ENCODE data around the gene CCDC192. TPM values are rescaled to one million over a fixed set of nuclear protein-coding genes. Genes with fewer than 3 reads are reported as not detected.

CCDC192 gene
- total and polyA plus RNA-seq, 2 experiments from 2014 or later: 0.40 TPM; not detected in 1

DNA sequence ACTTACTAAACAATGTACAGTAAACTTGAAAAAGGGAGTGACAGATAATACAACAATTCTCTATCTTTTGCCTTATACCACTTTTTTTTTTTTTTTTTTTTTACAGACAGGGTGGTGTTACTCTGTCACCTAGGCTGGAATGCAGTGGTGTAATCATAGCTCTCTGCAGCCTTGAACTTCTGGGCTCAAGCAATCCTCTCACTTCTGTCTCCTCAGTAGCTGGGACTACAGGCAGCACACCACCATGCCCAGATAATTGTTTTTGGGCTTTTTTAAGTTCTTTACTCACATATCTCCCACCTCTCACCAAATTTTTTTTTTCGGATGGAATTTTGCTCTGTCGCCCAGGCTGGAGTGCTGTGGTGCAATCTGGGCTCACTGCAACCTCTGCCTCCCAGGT is 208.4 kb downstream of the CCDC192 start:
- no peaks in the 10 kb centered on the region for H3K36me3 ChIP-seq (ENCODE audit: insufficient read depth)
- H3K4me1 ChIP-seq (ENCODE audit: insufficient read depth): no peaks in the 10 kb centered on the region
- no peak overlapping the region for H2AFZ ChIP-seq
- H3K4me3 Mint-ChIP-seq: no peak overlapping the region
- no peaks in the 10 kb centered on the region for H3K4me1 Mint-ChIP-seq
- DNase-seq (ENCODE audit: low spot score) (no peak), ATAC-seq (no peak)
- H3K79me2 ChIP-seq (replicated peaks; ENCODE audit: insufficient read depth): no peaks in the 10 kb centered on the region
- H3K27ac Mint-ChIP-seq: no peak overlapping the region
- H3K9me3 Mint-ChIP-seq: no peaks in the 10 kb centered on the region
- no peak overlapping the region for H3K27ac ChIP-seq (ENCODE audit: low read depth)
- H3K9me2 ChIP-seq (ENCODE audit: insufficient read depth): peaks cover 5% of the 10 kb centered on the region; the same call in 1 of the 2 replicates
- H3F3A ChIP-seq (replicated peaks; ENCODE audit: low read depth): no peaks in the 10 kb centered on the region
- no peak overlapping the region for H3K4me2 ChIP-seq
- H3K4me3 ChIP-seq: no peak overlapping the region
- no peaks in the 10 kb centered on the region for H3K27me3 ChIP-seq (ENCODE audit: insufficient read depth)
- TF ChIP-seq EZH2phosphoT487 (IDR thresholded peaks at IDR 0.05; ENCODE audit: unreplicated experiment): no peak
- TF ChIP-seq ETS1 (IDR thresholded peaks at IDR 0.05): no peak
- TF ChIP-seq ZNF331 (CRISPR knock-in tag; IDR thresholded peaks at IDR 0.05; ENCODE audit: low read depth): no peak
- TF ChIP-seq JUNB (IDR thresholded peaks at IDR 0.05; ENCODE audit: unreplicated experiment): no peak
- no peak for TF ChIP-seq POLR2AphosphoS5 (IDR thresholded peaks at IDR 0.05; ENCODE audit: low read depth)
- TF ChIP-seq REST (IDR thresholded peaks at IDR 0.05; ENCODE audit: unreplicated experiment): no peak
- no peak for TF ChIP-seq NANOG (IDR thresholded peaks at IDR 0.05; ENCODE audit: borderline replicate concordance)
- TF ChIP-seq CREB1 (CRISPR knock-in tag; IDR thresholded peaks at IDR 0.05; ENCODE audit: low read depth): no peak
- no peaks in the 10 kb centered on the region for H4K20me1 ChIP-seq (replicated peaks; ENCODE audit: insufficient read depth)
- H3K36me3 Mint-ChIP-seq (ENCODE audit: low read depth): no peaks in the 10 kb centered on the region
- no peaks in the 10 kb centered on the region for H3K27me3 Mint-ChIP-seq (ENCODE audit: insufficient read depth, low read depth, poor library complexity)

GRCh38 chr5:127912411-127912810 is 209.2 kb downstream of the CCDC192 start:
- Mint-ChIP-seq H3K36me3 (ENCODE audit: low read depth) (no peaks in the 10 kb centered on the region), H3K9me3 (no peaks in the 10 kb centered on the region), H3K27ac (no peak overlapping the region), H3K27me3 (ENCODE audit: insufficient read depth, low read depth, poor library complexity) (no peaks in the 10 kb centered on the region), H3K4me1 (no peaks in the 10 kb centered on the region), H3K4me3 (no peak overlapping the region)
- no peak for ATAC-seq
- Histone ChIP-seq H3K36me3 (ENCODE audit: insufficient read depth) (no peaks in the 10 kb centered on the region), H3K27ac (ENCODE audit: low read depth) (no peak overlapping the region), H3K4me2 (no peak overlapping the region), H3K4me1 (ENCODE audit: insufficient read depth) (no peaks in the 10 kb centered on the region), H2AFZ (no peak overlapping the region), H3F3A (replicated peaks; ENCODE audit: low read depth) (no peaks in the 10 kb centered on the region), H3K9me2 (ENCODE audit: insufficient read depth) (peaks cover 5% of the 10 kb centered on the region; the same call in 1 of the 2 replicates), H3K27me3 (ENCODE audit: insufficient read depth) (no peaks in the 10 kb centered on the region), H3K79me2 (replicated peaks; ENCODE audit: insufficient read depth) (no peaks in the 10 kb centered on the region), H3K4me3 (no peak overlapping the region), H4K20me1 (replicated peaks; ENCODE audit: insufficient read depth) (no peaks in the 10 kb centered on the region)
- DNase-seq (ENCODE audit: low spot score): no peak
- TF ChIP-seq ETS1 (IDR thresholded peaks at IDR 0.05) (no peak), ZNF331 (CRISPR knock-in tag; IDR thresholded peaks at IDR 0.05; ENCODE audit: low read depth) (no peak), REST (IDR thresholded peaks at IDR 0.05; ENCODE audit: unreplicated experiment) (no peak), JUNB (IDR thresholded peaks at IDR 0.05; ENCODE audit: unreplicated experiment) (no peak), EZH2phosphoT487 (IDR thresholded peaks at IDR 0.05; ENCODE audit: unreplicated experiment) (no peak), POLR2AphosphoS5 (IDR thresholded peaks at IDR 0.05; ENCODE audit: low read depth) (no peak), ZNF114 (CRISPR knock-in tag; IDR thresholded peaks at IDR 0.05) (no peak), CREB1 (CRISPR knock-in tag; IDR thresholded peaks at IDR 0.05; ENCODE audit: low read depth) (no peak), STAT1 (IDR thresholded peaks at IDR 0.05; ENCODE audit: unreplicated experiment) (no peak), NANOG (IDR thresholded peaks at IDR 0.05; ENCODE audit: borderline replicate concordance) (no peak), EZH2 (IDR thresholded peaks at IDR 0.05; ENCODE audit: low read depth, unreplicated experiment) (no peak), CTCF (conservative IDR thresholded peaks at IDR 0.05; ENCODE audit: low read depth in 2 of 2) (no peak)
